NCI-H1048 (cell line): ENCODE measurements around the gene SORCS2.

Source experiments
- DNase-seq: peaks from one replicate; lab custom pipeline; 2025; lab: John Stamatoyannopoulos, UW

SORCS2 gene

DNA sequence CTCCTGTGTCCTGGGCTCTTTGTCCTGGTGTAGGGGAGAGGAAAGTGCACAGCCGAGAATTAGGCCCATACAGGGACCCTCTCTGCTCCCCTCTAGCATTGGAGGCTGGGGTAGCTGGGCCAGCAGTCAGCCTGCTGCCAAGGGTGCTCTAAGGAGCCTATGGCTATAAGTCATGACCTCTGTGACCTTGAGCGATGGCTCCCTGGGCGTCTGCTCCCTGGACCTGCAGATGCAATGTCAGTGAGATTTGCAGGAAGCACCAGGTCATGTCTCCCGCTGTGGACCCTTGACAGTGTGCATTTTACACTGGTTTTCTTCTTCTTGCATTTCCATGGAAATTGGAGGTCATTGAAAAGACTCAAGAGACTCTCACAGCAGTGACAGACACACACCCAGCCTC, 476.5 kb downstream of the SORCS2 start:
- DNase-seq = no peak

- DNase-seq = no peak
These were observed 480.3 kb downstream of the SORCS2 start for GRCh38 chr4:7672601-7673000.

DNA sequence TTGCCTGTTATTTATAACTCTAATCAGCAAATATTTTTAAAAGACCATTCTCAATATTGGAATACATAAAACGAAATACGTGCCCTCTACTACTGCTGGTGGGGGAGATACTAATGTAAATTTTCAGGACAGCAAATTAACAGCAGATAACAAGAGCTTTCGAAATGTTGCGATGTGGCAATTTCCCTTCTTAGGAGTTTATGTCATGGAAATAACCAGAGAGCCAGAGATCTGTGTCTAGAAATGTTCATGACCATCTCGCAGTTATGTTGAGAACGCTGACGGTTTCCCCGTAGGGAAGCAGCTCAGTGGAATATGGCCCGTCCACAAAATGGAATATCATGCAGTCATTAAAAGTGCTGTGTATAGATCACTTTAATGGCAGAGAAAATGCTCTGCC, 480.8 kb downstream of the SORCS2 start:
- no peak for DNase-seq

DNA sequence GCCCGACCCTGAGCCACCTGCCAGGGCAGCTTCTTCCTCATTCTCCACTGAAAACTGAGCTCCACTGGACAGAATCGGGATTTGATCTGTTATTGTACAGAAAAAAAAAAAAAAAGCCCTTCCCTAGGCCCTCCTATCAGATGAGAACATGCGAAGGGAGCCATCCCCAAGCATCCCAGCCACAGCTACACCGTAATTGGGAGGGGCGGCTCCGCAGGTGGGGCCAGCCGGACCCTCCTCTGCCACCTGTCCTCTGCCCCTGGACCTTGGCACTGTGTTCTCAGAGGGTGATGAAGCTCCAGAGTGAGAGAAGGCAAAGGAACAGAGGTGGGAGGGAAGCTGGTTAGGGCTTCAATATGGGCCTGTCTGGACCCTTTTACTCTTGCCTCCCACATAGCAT, 482.4 kb downstream of the SORCS2 start:
- DNase-seq = no peak

GRCh38 chr4:7675136-7675535, 482.8 kb downstream of the SORCS2 start:
- DNase-seq = no peak

GRCh38 chr4:7675612-7676320, 483.4 kb downstream of the SORCS2 start:
- no peak for DNase-seq

GRCh38 chr4:7676398-7676922, 484.1 kb downstream of the SORCS2 start:
- no peak for DNase-seq

DNA sequence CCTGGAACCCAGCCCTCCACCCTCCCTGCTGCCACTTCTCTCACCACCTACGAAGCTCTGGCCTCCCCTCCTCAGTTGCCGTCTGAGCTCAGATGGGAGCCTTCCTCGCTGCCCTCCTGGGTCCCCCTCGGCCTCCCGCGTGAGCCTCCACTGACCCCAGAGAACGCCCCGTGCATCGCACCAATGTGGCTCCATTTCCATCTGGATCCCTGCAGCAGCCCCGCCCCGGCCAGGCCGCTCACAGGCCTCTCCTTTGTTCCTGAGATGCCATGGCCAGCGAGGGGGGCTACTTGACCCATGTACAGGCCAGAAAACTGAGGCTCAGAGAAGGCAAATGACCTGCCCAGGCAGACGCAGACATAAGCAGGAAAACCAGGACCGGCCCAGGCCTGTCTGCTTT, 484.7 kb downstream of the SORCS2 start:
- no peak for DNase-seq

DNA sequence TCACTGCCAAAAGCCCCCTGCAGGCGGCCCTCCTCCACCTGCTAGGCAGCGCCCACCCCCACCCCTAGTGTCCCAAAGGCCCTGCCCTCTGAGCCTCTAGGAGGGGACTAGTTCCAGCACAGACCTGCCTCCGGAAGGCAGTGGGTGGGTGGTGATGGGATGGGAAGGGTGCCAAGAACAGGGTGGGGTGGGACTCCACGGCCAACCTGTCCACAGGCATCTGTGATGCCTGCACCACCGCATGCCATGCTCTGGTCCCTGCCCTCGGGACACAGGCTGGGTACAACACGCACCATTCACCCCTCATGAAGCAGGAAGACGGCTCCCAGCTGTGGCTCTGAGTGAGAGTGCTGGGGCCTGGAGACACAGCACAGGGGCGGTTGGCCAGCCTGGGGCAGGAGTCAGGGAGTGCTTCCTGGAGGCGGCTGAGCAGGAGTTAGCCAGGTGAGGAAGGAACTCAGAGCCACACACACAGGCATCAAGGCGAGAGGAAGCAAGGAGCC, 485.5 kb downstream of the SORCS2 start:
- no peak for DNase-seq

DNA sequence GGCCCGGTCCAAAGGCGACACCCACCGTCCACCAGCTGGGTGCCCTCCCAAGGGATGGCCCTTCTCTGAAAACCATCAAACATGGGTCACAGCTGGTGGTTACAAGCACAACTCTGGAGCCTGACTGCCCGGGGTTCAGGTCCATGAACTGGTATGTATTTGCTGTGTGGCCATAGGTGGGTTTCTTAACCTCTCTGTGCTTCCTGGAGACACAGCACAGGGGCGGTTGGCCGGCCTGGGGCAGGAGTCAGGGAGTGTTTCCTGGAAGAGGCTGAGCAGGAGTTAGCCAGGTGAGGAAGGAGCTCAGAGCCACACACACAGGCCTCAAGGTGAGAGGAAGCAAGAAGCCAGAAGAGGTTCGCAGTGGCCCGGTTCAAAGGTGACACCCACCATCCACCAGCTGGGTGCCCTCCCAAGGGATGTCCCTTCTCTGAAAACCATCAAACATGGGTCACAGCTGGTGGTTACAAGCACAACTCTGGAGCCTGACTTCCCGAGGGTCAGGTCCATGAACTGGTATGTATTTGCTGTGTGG, 486.0 kb downstream of the SORCS2 start:
- DNase-seq = no peak

DNA sequence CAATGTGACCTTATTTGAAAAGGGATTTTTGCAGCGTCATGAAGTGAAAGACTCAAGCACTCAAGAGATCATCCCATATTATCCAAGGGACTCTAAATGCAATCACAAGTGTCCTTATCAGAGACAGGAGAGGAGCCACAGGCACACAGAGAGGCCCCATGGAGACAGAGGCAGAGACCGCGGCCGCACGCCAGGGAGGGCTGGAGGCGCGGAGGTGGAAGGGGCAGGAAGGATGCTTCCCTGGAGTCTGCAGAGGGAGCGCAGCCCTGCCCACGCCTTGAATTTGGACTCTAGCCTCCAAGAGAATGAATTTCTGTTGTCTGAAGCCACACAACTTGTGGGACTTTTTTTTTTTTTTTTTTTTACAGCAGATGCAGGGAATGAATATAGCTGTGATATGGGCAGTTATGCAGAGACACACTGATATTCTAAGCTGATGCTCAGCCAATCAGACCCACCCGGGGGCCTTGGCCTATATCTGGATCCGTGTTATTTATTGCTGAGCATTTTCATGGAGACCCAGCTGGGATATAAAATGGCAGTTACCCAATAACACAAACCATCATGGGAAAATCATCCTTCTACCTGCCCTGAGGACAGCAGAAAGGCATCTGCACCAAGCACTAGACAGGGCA, 487.2 kb downstream of the SORCS2 start:
- DNase-seq = no peak

- no peak for DNase-seq
These were observed 487.8 kb downstream of the SORCS2 start for GRCh38 chr4:7680106-7680505.

DNA sequence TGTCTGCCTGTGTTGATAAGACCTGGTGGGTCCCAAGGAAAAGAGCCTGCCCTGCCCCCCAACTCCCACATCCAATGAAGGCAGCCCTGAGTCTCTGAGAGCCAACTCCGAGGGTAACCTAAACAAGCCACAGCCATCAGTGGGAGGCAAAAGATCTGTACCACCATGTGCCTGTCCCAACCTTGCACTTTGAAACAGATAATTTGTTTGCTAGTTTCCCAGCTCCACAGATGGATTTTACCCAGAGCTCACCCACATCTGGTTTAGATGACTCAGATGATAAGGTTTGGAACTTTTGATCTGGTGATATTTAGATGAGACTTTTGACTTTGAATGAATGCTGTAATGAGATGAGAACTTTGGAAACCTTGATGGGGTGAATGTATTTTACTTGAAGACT, 488.4 kb downstream of the SORCS2 start:
- no peak for DNase-seq

DNA sequence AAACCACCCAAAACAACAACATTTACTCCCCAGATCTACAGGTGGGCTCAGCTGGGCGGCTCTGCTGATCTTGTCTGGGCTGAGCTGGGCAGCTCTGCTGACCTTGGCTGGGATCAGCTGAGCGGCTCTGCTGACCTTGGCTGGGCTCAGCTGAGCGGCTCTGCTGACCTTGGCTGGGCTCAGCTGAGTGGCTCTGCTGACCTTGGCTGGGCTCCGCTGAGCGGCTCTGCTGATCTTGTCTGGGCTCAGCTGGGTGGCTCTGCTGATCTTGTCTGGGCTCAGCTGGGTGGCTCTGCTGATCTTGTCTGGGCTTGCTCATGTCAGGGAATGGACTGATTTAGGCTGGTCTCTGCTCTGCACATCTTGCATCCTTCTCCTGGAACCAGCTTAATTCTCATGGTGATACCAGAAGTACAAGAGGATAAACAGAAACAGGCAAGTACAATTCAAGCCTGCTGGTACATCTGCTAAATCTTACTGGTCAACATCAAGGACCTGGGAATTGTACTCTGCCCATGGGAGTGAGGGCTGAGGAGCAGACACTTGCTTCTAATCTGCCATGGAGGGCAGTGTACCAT, 490.9 kb downstream of the SORCS2 start:
- no peak for DNase-seq

DNA sequence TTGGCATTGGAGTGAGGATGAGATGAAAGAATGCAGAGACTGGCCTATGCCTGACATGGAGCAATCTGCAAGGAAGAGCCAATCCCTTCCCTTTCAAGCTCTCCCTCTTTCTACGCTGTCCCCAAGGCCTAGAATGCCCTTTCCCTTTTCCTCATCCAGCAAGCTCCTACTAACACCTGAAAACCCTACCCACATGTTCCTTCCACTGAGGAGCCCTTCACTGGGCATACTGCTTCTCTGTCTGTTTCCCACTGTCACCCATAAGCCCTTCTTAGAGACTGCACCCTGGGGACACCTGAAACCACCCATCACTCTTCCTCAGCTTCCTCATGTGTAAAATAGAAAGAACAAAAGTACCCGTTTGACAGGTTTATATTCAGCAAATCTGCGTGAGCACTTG, 492.0 kb downstream of the SORCS2 start:
- no peak for DNase-seq

DNA sequence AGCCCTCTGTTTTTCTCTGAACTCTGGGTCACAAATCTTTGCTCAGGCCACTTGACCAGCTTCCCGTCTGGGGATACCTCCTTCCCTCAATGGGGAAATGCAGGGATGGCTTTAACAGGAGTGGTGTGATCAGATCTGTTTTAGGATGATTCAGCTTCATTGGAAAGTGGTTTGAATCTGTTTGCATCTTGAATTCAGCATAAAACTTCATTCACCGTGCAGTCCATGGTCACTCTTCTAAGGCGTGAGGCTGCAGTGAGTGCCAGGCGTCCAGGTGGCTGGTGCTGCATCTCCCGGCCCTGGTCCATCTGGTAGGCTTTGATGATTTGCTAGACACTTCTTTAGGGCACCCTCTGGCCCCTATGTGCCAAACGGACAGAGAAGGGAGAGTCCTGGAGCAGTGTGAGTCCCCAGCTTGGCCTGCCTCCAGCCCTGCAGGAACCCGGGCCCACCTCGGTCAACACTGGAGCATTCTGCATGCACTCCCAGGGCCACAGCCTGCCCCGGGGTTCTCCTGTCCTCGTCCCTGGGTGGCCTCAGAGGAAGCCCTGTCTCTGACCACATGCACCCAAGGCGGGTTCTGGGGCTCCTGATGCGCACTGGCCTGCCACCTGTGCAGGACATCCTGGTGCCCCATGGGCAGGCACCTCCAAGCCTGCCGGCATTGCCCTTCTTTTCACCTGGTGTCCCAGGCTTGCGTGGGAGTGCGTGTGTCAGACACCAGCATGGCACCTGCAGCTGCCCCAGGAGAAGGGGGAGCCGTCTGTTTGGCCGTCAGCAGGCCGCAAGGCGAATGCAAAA, 493.9 kb downstream of the SORCS2 start:
- no peak for DNase-seq

GRCh38 chr4:7687006-7687405, 494.7 kb downstream of the SORCS2 start:
- DNase-seq = no peak

DNA sequence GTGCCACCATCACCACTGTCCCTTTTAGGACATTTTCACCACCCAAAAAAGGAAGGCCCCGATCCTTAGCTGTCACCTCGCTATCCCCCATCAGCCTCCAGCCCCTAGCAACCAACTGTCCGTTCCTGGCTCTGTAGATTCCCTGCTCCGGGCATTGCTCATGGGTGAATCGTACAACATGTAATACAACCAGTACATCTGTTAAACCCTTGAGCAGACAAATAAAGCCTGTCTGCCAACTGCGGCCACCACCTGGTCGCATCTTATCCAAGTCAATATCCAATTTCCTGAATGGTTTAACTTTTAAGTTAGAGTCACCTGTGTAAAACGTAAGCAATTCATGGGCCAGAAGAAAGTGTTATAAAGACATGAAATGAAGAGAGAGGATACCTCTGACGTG, 495.5 kb downstream of the SORCS2 start:
- no peak for DNase-seq

- DNase-seq = no peak
These were observed 497.7 kb downstream of the SORCS2 start for GRCh38 chr4:7689773-7690693.

GRCh38 chr4:7691061-7691460, 498.7 kb downstream of the SORCS2 start:
- no peak for DNase-seq

DNA sequence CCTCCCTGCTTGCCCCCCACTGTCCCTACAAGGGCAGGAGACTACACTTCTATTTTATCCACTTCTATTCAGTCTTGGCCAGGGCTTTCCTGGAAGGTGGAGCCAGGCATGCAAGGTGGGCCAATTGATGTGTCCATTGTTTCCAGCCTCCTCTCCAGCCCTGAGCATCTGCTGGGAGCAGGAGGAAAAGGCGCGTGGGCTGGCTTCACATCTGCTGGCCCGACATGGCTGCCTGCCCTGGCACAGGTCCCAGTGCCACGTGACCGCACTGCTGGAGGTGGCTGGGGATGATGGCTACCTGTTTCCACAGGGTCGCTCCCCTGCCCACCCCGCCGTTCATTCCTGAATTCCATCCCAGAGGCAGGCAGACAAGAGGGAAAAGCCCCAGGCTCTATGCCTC, 499.6 kb downstream of the SORCS2 start:
- no peak for DNase-seq
